DMS79 treated with DMSO at 0.1 percent for 48 hours (cell line): Measurements from ENCODE around the gene SELENON.
"Not testable (repeated sequence)": the region's sequence is repeated elsewhere in the genome, so short reads cannot be mapped to it uniquely, and the experiment has no call there.

Experiments used
- DNase-seq: peaks from one replicate; lab custom pipeline; 2025; lab: John Stamatoyannopoulos, UW

The SELENON gene

DNA sequence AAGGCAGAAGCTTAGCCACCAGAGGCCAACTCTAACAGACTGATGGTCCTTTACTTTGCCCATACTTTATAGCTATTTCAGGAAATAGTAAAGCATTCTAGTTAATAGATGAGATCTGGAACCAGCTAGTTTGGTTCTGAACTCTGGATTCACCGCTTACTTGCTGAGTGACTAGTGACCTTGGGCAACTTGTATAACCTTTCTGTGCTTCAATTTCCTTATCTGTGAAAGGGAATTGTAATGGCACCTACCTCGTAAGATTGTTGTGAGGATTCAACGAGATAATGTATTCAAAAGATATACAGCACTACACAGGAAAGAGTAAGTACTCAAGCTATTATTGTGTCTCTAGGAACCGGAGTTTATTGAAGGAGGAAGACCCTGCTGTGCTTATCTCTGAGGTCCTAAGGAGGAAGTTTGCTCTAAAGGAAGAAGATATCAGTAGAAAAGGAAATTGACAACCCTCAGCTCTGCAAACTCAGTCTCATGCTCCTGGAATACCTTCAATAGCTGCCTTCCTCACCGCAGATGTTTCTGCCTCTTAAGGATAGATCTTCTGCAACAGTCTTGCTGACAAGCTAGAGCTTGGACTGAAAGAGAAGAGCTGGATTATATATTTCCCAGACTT is 31.7 kb downstream of the SELENON start:
- DNase-seq = no peak

DNA sequence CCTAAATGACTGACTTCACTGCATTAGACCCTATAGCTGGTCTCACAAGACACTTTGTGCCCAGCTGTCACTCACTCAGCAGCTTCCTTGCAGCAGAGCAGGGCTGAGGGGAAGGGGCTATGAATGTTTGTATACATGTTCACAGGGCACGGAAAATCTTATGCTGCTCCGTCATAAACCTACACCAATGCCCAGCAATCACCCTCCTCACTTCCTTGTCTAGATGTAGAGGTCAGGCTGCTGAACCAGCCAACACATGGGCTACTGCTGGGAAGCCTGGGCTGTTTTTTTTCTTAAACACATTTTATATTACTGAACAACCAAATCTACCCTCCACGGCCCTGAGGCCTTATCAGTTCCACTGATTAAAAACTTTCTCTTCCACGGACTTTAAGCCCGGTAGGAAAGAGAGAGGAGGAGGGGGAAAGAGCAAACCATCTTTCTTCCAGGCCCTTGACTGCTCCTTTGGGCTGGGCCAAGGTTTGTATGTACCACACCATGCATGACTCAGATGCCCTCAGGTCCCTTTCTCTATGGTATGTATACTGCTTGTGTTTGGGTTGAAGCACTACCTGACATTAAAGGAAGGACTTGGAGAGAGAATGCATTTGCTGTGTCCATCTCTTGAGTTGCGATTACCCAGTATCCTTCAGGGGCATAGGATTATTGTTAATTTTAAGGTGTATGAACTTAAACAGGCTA is 32.5 kb downstream of the SELENON start:
- DNase-seq = no peak

DNA sequence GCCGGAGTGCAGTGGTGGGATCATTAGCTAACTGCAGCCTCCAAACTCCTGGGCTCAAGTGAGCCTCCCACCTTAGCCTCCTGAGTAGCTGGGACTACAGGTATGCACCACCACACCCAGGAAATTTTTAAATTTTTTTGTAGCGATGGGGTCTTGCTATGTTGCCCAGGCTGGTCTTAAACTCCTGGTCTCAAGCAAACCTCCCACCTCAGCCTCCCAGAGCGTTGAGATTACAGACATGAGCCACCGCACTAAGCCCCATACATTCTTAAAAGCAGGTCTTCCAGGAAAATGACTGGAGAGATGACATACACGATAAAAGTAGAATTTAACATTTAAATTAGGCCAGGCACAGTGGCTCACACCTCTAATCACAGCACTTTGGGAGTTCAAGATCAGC is 33.2 kb downstream of the SELENON start:
- DNase-seq = no peak

DNA sequence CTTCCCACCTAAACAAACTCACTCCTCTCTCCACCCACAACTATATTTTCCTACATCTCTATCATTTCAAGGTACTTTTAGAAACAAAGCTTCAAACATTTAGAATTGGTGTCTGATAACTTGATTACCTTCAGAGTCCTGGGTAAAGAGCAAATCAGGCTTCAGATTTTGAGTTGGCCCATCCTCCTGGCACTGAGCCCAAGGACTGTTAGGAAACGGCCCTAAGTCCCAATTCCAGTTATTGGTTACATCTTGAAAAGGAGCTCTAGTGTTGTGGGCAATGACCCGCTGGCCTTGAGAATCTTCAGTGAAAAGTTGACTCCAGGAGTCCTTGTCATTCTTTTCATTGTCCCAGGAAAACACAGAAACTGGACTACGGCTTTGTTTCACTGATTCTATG is 34.9 kb downstream of the SELENON start:
- DNase-seq = no peak

DNA sequence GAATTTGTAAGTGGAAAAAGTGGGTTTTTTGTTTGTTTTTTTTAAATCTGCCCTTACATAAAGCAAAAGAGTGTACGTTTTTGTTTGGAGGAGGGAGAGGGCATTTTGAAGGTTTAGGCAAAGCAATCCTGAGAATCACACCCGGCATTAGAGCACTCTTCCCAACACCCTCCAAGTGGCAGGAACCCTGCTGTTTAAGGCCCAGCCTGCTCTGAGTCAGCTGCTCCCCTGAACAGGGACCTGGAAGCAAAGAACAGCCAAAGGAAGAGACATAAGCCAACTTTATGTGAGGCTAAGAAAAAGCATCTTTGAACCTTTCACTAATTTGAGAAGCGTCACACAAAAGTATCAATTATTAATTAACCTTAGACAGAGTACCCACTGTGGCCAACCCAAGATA is 36.7 kb downstream of the SELENON start:
- DNase-seq = no peak

DNA sequence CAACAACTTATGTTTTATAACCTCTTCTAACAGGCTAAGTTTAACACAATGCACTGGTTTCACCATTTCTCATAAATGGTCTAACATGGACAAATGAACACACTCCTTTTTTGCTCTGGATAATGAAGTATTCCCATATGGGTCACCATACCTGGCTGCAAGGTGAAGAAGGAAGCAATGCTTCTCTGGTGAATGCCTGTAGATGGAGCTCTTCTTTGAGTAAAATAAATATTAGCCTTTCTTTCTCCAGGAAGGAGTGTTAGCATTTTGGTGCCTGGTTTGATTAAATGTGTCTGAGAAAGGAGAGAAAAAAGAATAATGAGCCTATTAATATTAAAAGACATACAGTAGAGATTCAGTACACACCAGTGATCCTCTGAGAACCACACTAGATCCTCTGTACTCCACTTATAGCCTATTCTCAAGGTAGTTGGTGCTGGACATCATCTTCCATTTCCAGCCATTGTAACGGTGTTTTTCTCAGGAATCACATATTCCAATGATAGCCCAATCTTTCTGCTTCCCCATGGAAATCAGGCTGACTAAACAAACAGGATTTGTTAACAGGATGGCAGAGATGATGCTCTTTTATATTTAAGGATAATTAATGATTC is 37.4 kb downstream of the SELENON start:
- peak; percentile 40 for DNase-seq

DNA sequence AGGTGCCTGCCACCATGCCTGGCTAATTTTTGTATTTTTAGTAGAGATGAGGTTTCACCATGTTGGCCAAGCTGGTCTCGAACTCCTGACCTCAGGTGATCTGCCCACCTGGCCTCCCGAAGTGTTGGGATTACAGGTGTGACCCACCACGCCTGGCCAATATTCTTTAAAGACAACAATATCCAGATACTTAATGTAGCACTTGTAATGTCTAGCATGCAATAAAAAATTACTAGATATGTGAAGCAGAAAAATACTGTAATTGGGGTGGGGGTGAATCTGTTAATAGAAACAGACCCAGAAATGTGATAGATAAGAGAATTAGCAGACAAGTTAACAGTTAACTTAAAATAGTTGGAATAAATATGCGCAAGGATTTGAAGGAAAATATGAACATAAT is 39.8 kb downstream of the SELENON start:
- not testable (repeated sequence) for DNase-seq

DNA sequence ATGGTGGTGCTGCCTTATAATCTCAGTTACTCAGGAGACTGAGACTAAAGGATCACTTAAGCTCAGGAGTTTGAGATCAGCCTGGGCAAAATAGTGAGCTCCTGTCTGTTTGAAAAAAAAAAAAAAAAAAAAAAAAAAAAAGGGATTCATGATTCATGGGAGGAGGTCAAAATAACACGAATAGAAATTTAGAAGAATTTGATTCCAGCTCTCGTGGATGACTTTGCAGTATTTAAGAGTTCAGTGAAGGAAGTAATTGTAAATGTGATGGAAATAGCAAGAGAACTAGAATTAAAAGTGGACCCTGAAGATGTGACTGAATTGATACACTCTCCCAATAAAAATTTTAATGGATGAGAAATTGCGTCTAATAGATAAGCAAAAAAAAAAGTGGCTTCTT is 43.5 kb downstream of the SELENON start:
- no peak for DNase-seq

DNA sequence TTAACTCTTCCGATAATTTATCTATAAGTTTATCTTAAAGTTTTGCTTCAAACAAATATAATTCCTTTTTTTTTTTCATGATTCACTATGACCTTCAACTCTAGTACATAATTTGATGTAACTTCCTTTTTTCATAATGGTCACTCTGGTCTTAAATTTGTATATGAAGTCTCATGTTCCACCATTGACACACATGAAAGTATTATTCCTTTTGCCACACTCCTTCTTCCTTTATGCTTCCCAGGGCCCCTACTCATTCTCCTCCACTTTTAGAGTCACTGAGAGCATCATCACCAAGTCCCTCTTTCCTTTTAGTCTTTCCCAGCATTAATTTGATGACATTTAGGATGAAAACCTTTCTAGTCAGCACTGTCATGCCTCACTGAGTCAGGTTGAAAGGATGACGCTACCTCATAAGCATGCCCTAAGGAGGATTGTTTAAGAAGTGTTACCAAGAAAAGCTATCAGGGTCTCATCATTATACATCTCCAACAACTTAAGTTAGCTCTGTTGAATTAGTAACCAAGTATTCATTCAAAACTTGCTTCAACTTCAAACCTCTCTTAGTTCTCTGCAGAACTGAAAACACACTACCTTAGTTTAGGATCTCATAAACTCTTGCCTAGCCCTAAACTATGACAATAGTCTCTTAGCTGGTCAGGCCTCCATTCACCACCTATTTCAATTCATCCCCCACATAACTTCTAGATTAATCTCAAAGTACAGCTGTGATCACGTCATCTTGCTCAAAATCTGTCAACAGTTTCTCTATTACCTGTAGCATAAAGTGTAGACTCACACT is 44.7 kb downstream of the SELENON start:
- DNase-seq = no peak

DNA sequence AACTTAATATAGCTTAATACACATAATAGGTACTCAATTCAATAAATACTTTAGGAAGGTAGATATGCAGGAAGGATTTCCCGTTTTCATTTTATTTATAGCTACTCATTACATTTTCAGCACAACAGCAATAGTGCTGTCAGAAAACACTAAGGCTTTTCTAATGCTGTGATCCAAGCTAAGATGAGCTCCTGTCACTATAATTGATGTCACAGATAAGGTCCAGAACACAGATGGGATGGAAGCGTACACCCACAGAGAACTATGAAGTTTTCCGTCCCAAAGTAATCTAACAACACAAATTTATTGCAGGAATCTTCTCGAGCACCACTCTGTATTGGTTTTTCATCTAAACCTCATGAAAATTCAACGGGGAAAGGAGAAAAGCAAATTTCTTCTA is 45.7 kb downstream of the SELENON start:
- DNase-seq = no peak

DNA sequence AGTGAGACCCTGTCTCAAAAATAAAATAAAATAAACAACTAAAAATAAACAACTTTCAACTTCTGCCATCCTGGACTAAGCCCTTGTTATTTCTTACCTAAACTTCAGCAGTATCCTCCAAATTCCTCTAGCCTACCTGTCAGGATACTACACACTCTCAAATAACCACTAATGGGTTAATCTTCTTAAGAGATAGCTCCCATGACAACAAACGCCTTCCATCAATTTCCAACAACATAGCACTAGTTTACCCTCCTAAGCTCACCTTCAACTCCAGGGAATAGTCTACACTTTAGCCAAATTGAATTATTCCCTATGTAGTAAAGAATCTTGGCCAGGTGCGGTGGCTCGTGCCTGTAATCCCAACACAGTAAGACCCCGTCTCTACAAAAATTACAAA is 47.9 kb downstream of the SELENON start:
- DNase-seq = no peak

DNA sequence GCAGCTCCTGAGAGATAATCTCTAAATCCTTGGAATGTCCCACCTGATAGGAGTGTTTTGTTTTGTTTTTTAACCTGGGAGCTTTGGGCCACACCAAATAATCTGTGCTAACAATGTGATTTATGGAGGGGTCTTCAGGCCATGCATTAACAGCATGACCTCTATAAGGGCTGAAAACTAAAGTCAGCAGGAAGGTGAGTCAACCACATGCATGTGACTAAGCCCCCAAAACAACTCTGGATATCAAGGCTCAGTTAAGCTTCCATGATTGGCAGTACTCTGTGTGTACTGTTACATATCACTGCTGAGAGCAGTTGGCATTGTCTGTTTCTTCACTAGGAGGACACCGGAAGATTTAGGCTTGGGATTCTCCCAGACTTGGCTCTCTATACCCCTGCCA is 48.5 kb downstream of the SELENON start:
- DNase-seq = no peak

DNA sequence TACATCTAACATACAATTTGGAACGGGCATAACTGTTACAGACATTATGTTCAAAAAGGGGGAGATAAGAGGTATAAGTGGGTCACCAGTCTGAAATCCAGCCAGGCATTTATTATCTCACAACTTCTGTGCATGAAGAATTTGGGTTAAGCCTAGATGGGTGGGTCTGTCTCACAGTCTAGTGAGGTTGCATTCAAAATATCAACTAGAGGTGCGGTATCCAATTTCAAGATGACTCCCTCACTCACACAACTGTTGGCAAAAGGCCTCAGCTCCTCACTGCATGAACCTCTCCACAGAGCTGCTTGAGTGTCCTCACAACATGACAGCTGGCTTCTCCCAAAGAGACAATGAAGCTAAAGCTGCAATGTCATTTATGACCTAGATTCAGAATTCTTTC is 54.6 kb downstream of the SELENON start:
- DNase-seq = peak; percentile 75

DNA sequence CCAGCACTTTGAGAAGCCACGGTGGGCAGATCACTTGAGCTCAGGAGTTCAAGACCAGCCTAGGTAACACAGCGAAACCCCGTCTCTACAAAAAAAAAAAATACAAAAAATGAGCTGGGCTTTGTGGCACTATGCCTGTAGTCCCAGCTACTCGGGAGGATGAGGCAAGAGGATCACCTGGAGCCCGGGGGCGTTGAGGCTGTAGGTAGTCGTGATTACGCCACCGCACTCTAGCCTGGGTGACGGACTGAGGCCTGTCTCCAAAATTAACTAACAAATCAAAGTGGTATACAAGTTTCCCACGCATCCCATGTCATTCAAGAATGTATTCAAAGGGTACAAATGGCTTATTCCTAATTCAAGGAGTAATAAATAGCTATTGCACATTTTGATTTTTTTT is 56.9 kb downstream of the SELENON start:
- no peak for DNase-seq

DNA sequence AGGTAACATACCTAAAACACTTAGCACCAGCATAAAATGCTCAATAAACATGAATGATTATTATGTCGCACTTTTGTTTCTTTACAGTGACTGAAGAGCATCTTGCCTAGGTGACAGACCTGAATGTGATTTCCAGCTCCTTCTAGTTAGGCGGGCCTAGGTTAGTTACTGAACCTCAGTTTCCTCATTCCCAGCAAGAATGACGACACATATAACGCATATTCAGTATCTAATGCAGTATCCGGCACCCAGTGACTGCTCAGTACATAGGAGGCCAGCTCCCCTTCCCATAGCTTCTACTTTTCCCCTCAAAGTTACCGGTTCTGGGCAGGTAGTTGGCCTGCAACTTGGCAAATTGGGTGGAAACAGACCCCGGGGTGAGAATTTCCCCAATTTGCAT is 58.5 kb downstream of the SELENON start:
- no peak for DNase-seq

DNA sequence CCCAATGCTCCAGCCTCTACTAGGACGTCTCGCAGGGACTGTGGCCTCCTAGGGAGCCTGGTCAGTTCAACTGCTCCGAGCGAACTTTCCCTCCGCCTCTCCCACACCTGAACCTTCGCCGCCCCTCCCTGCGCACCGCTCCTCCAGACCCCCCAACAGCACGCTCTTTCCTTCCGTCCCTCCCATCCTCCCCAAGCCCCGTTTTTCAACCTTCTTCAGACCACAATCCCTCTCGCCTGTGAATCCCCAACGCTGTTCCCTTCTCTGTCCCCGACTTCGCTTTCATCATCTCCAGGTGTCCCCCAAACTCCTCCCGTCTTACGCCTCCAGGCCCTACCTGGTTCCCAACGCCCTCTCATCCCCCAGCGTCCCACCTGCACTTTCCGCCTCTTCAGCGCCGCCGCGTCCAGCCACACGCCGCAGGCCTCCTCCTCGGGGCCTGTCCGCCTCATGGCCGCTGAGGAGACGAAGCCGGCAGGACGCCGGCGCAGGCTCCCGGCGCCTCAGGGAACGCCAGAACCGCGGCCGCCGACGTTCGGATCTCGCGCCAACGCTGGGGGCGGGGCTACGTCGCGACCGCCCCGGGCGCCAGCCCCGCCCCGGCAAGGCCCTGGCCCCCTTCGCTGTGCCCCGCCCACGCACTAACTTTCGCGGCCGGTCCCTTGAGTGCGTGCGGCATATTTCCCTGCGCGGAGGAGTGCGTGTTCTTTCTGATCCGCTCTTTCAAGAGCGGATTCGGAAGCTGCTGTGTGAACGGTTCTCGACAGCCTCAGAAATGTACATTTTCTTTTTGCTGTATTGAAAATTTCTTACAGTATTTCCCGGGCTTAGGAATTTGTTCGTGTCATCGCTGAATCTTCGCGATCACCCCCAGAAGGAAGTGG is 59.2 kb downstream of the SELENON start, which contains the start of gene AUNIP:
TSS of gene AUNIP (minus strand) at position 552 of the 884 bp plus-strand sequence. CDS start at position 452, 100 bp downstream.
- peak; percentile 87 for DNase-seq

DNA sequence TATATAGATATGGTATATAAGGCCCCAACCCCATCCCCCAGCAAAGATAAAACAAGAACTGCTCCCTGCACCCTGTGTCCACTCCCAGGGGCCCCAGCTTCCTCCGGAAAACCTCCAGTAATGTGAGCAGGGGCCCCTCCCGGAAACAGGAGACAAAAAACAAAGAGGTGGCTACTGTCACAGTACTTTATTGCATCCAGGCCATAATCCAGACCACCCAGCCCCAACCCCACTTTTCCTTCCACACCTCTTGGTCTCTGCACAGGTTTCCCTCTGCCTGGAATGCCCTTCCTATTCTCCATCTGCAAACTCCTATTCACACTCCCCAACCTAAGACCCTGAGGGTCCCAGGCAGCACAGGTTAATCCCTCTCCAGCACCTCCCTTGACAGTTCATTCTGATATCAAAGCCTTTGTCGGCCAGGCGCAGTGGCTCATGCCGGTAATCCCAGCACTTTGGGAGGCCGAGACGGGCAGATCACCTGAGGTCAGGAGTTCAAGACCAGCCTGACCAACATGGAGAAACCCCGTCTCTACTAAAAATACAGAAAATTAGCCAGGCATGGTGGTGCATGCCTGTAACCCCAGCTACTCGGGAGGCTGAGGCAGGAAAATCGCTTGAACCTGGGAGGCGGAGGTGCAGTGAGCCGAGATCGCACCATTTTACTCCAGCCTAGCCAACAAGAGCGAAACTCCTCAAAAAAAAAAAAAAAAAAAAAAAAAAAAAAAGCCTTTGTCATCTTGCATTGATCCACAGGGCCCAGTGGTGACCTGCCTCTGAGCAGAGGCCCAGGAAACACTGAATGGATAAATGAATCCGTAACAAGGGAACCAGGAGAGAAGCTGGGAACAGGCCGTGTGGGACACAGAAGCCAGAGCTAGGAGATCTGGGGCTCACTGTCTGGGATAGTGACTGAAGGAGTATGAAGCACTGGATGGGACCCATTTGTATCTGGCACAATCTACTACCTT is 61.6 kb downstream of the SELENON start:
- DNase-seq = no peak

DNA sequence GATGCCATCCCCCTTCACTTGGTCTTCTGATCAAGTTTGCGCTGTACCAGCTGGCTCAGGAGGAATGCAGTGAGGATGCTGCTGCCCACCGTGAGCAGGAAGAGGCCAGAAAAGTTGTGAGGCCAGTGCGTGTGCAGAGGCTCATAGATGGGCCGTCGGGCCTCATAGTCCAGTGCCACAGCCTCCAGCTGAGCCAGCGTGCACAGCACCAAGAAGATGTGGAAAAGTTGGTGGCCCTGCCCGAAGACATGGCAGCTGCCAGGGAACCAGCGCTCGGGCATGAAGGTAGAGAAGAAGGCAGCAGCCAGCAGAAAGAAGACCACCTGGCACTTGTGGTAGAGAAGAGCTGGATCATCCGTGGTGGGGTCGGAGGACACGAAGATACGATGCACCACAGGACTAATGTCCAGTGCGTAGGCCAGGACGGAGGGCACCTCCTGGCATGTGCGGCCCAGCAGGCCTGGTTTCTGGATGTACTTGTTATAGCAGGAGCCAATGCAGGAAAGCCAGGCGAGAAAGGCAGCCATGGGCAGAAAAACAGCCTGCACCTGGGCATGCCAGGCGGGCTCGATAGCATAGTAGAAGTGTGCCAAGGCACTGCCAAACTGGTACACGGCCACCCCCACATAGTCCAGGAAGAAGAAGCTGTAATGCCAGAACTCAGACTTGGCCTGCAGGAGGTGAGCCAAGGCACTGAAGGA is 62.9 kb downstream of the SELENON start:
- DNase-seq = no peak

DNA sequence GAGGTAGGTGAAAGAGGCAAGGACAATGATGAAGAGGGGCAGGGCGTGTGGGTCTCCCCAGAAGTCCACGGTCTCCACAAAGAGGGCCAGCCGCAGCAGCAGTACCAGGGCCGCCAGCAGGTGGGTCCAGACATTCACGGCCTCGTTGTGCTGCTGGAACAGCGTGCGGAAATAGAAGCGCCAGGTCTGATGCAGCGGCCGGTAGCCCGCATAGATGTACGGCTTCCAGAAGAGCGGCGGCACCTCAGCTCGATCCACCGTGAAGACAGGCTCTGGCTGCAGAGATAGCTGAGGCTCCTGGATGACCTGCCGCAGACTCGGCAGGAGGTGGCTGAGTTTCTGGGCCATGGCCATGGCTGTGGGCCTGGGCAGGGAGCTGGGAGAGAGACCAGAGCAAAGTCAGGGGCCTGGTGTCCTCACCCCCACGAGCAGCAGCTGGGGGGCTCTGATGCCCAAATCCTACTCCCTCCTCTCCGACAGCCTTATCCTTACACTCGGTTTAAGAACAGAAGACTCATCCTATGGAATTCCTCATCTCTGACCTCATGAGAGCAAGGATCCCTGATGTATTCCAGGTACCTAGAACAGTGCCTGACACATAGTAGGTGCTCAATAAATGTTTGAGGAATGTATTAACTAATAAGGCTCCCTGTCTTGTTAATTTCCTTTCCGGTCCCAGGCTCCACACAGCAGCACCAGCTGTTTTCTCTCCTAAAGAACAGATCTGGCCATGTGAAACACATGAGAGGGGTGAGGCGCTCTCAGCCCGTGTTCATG is 63.7 kb downstream of the SELENON start:
- DNase-seq = no peak
